Natural killer cell (primary cell): ENCODE results near the gene ZDHHC17. TPM values are rescaled to one million over a fixed set of nuclear protein-coding genes. Genes with fewer than 3 reads are reported as not detected.

Experiments
- ATAC-seq, 3 donors: fragments of 150-1000 bp in 2 of 3; fragments of 200-7000 bp in 1 of 3; cut with Tn5 transposase; 1 replicate in 1 of 3; 2 replicates in 2 of 3; pipeline ENCODE4 v1.10.0; 2021; ENCODE audit warnings: mild to moderate bottlenecking in 2 of 3, moderate library complexity in 2 of 3
- DNase-seq, 2 donors: peaks; one replicate each; pipeline versions ENCODE4 v3.0.0 to v3.0.0-alpha.2; 2013 to 2021; ENCODE audit warnings: mixed read lengths in 1 of 2
- H3K27ac ChIP-seq: one replicate; pipeline ENCODE4 v1.5.1; 2013; ENCODE audit warnings: mild to moderate bottlenecking, low read length
- H3K27me3 ChIP-seq: one replicate; pipeline ENCODE4 v1.6.1; 2013; ENCODE audit warnings: low read length; ENCODE audit not compliant: control insufficient read depth, insufficient read depth
- H3K36me3 ChIP-seq: one replicate; pipeline ENCODE4 v1.6.1; 2013; ENCODE audit warnings: low read length; ENCODE audit not compliant: control insufficient read depth, insufficient read depth
- H3K4me1 ChIP-seq: one replicate; pipeline ENCODE4 v1.6.1; 2013; ENCODE audit warnings: low read length; ENCODE audit not compliant: control insufficient read depth, insufficient read depth
- H3K4me3 ChIP-seq: one replicate; pipeline ENCODE4 v1.5.1; 2013; ENCODE audit warnings: low read length
- H3K9me3 ChIP-seq: one replicate; pipeline ENCODE4 v1.6.1; 2013; ENCODE audit warnings: low read length; ENCODE audit not compliant: control insufficient read depth, insufficient read depth
- H3K27ac Mint-ChIP-seq, 2 donors: one replicate each; pipeline ENCODE4 v1.8.0; 2022; ENCODE audit warnings: mild to moderate bottlenecking in 2 of 2, mixed read lengths in 2 of 2, moderate library complexity in 1 of 2
- H3K27me3 Mint-ChIP-seq, 2 donors: one replicate each; pipeline ENCODE4 v1.8.0; 2022; ENCODE audit warnings: low read depth in 2 of 2, mixed read lengths in 2 of 2
- H3K36me3 Mint-ChIP-seq: one replicate; pipeline ENCODE4 v1.8.0; 2022; ENCODE audit warnings: mixed read lengths
- H3K4me1 Mint-ChIP-seq, 2 donors: one replicate each; pipeline ENCODE4 v1.8.0; 2022; ENCODE audit warnings: mixed read lengths in 2 of 2
- H3K4me3 Mint-ChIP-seq: one replicate; pipeline ENCODE4 v1.8.0; 2022; ENCODE audit warnings: mild to moderate bottlenecking, moderate library complexity, mixed read lengths
- H3K9me3 Mint-ChIP-seq, 2 donors: one replicate each; pipeline ENCODE4 v1.8.0; 2022; ENCODE audit warnings: mixed read lengths in 2 of 2
- WGBS: methylation state at CpG from one replicate; pipeline ENCODE4 v1.1.7; 2013; ENCODE audit warnings: missing lambda C conversion rate; ENCODE audit not compliant: insufficient coverage; 5-methylcytosine and 5-hydroxymethylcytosine counted together
- intact Hi-C: fragments of 100-400 bp; cut with micrococcal nuclease; formaldehyde crosslinking; loops from one replicate; pipeline ENCODE4 v1.14.2; 2022
- total RNA-seq, 4 donors: library from RNA; stranded (reverse); fragments of 120-200 nt in 1 of 4; gene quantifications; one replicate each; pipeline versions ENCODE4 v1.2.3 to v1.2.4, GENCODE V29; 2013 to 2022
- TF ChIP-seq, protein P1 (sequence below): fragments of 200-600 bp; IDR thresholded peaks from one replicate; pipeline ENCODE4 v1.8.0; 2022; ENCODE audit warnings: antibody characterized with exemption

ZDHHC17 gene
- total RNA-seq, 3 donors from 2014 or later (not counting 1 experiment from before 2014, with no cell fraction given) = 55.2 to 63.9 (median 58.4) TPM

- Mint-ChIP-seq H3K4me1 (peaks cover 13 to 19% of the 10 kb centered on the region in 2 donors), H3K4me3 (no peak overlapping the region), H3K27ac (peak overlapping the region in 1 of 2 donors; percentile 3), H3K27me3 (no peaks in the 10 kb centered on the region), H3K36me3 (peaks cover 10% of the 10 kb centered on the region), H3K9me3 (peaks cover 0 to 6% of the 10 kb centered on the region in 2 donors)
- Histone ChIP-seq H3K4me3 (no peak overlapping the region), H3K4me1 (no peaks in the 10 kb centered on the region), H3K36me3 (peaks cover 41% of the 10 kb centered on the region), H3K27ac (no peak overlapping the region), H3K9me3 (peaks cover 2% of the 10 kb centered on the region), H3K27me3 (no peaks in the 10 kb centered on the region)
- ATAC-seq (no peak), DNase-seq (no peak)
- TF ChIP-seq, protein P1, sequence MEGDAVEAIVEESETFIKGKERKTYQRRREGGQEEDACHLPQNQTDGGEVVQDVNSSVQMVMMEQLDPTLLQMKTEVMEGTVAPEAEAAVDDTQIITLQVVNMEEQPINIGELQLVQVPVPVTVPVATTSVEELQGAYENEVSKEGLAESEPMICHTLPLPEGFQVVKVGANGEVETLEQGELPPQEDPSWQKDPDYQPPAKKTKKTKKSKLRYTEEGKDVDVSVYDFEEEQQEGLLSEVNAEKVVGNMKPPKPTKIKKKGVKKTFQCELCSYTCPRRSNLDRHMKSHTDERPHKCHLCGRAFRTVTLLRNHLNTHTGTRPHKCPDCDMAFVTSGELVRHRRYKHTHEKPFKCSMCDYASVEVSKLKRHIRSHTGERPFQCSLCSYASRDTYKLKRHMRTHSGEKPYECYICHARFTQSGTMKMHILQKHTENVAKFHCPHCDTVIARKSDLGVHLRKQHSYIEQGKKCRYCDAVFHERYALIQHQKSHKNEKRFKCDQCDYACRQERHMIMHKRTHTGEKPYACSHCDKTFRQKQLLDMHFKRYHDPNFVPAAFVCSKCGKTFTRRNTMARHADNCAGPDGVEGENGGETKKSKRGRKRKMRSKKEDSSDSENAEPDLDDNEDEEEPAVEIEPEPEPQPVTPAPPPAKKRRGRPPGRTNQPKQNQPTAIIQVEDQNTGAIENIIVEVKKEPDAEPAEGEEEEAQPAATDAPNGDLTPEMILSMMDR = no peak
- intact Hi-C loops = no loop called here
- 94% methylated on average over 6 of the region's 8 CpGs for WGBS
Observed at GRCh38 chr12:76804435-76804976, 40.6 kb downstream of the ZDHHC17 start.

DNA sequence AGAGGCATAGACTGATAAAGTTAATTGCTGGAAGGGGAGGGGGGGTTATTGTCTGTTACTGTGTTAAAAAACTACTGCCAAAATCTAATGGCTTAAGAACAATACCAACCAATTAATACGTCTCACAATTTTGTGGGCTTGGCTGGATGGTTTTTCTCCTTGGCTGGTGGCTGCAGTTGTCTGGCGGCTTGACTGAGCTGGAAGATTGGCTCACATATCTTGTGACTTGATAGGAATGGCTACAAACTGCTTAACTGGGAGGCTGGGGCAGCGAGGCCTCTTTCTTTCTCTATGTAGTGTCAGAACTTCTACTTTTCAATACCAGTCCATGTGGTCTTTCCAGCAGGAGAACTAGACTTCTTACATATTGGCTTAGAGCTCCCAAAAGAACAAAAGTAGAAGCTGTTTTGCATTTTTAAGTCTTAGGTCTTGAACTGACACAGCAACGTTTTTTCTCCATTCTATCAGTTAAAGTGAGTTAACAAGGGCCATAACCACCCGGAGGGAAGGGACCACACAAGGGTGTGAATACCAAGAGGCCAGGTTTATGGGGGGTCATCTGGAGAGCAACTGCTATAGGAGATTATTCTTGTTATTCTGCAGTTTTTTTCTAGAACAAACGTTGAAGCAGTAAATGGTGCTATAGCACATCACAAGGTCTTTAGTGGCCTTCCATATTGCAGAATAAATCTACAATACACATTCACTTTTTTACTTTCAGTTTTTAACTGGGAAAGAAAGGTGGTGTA, 46.9 kb downstream of the ZDHHC17 start:
- Mint-ChIP-seq H3K4me3 (no peak overlapping the region), H3K27ac (peak overlapping the region in 1 of 2 donors; percentile 9), H3K36me3 (no peaks in the 10 kb centered on the region), H3K9me3 (no peaks in the 10 kb centered on the region), H3K4me1 (peaks cover 5 to 6% of the 10 kb centered on the region in 2 donors), H3K27me3 (no peaks in the 10 kb centered on the region)
- peaks cover 56% of the 10 kb centered on the region for H3K36me3 ChIP-seq
- no peak overlapping the region for H3K4me3 ChIP-seq
- TF ChIP-seq, protein P1 = no peak
- H3K9me3 ChIP-seq = no peaks in the 10 kb centered on the region
- H3K27me3 ChIP-seq = no peaks in the 10 kb centered on the region
- intact Hi-C loops = no loop called here
- DNase-seq = no peak
- ATAC-seq = no peak
- H3K4me1 ChIP-seq = no peaks in the 10 kb centered on the region
- WGBS = 88% methylated on average over 5 of the region's 6 CpGs
- no peak overlapping the region for H3K27ac ChIP-seq

GRCh38 chr12:76811976-76812375, 48.1 kb downstream of the ZDHHC17 start:
- Mint-ChIP-seq H3K36me3 (no peaks in the 10 kb centered on the region), H3K27me3 (no peaks in the 10 kb centered on the region), H3K4me3 (no peak overlapping the region), H3K9me3 (no peaks in the 10 kb centered on the region), H3K4me1 (peaks cover 5 to 6% of the 10 kb centered on the region in 2 donors), H3K27ac (no peak overlapping the region)
- no peaks in the 10 kb centered on the region for H3K9me3 ChIP-seq
- intact Hi-C loops = no loop called here
- no peak overlapping the region for H3K4me3 ChIP-seq
- no peaks in the 10 kb centered on the region for H3K4me1 ChIP-seq
- 100% methylated on average over 1 of the region's 1 CpG for WGBS
- DNase-seq (no peak), ATAC-seq (no peak)
- H3K36me3 ChIP-seq = peaks cover 50% of the 10 kb centered on the region
- no peaks in the 10 kb centered on the region for H3K27me3 ChIP-seq
- no peak overlapping the region for H3K27ac ChIP-seq
- TF ChIP-seq, protein P1 = no peak
